OCI-LY3 (cell line): ENCODE measurements around the gene ARHGAP42.
A peak's percentile ranks its signal among the peaks of the same experiment; 100 is the strongest.

ENCODE experiments used
- H2AFZ ChIP-seq: fragments of 200-600, 300-600 bp; shearing (Covaris generic); 2 replicates; pipeline ENCODE4 v1.6.0; 2014; ENCODE audit warnings: antibody characterized with exemption, low read depth, low read length
- H3K27ac ChIP-seq: fragments of 200-600, 300-600 bp; sonication (generic); 2 replicates; pipeline ENCODE4 v1.5.1; 2014; ENCODE audit warnings: mild to moderate bottlenecking, low read length, moderate library complexity, mixed read lengths
- H3K27me3 ChIP-seq: fragments of 200-600, 300-600 bp; sonication (generic); 2 replicates; pipeline ENCODE4 v1.6.1; 2014; ENCODE audit warnings: low read depth, low read length, mixed read lengths
- H3K36me3 ChIP-seq: fragments of 200-600, 300-600 bp; sonication (generic); replicated peaks from 2 replicates; pipeline ENCODE3; 2014; ENCODE audit warnings: low read depth, low read length, mixed read lengths
- H3K4me1 ChIP-seq: fragments of 300-600, 200-600 bp; sonication (generic); 2 replicates; pipeline ENCODE4 v1.6.1; 2014; ENCODE audit warnings: low read length, mixed read lengths
- H3K4me2 ChIP-seq: fragments of 200-600, 300-600 bp; sonication (generic); 2 replicates; pipeline ENCODE4 v1.6.1; 2014; ENCODE audit warnings: low read length, mixed read lengths
- H3K4me3 ChIP-seq: fragments of 300-600, 200-600 bp; sonication (generic); 2 replicates; pipeline ENCODE4 v1.5.1; 2014; ENCODE audit warnings: antibody characterized with exemption, mild to moderate bottlenecking, low read length, moderate library complexity
- H3K79me2 ChIP-seq: fragments of 300-600, 200-600 bp; shearing (Covaris generic); 2 replicates; pipeline ENCODE4 v1.6.1; 2014; ENCODE audit warnings: mild to moderate bottlenecking, low read length, mixed read lengths
- H3K9ac ChIP-seq: fragments of 300-600, 200-600 bp; shearing (Covaris generic); 2 replicates; pipeline ENCODE4 v1.6.0; 2014; ENCODE audit warnings: mild to moderate bottlenecking, low read length, moderate library complexity
- H3K9me3 ChIP-seq: fragments of 200-600, 300-600 bp; shearing (Covaris generic); 2 replicates; pipeline ENCODE4 v1.6.1; 2014; ENCODE audit warnings: low read length, mixed read lengths; ENCODE audit not compliant: insufficient read depth
- H4K20me1 ChIP-seq: fragments of 200-600, 300-600 bp; sonication (generic); 2 replicates; pipeline ENCODE4 v1.6.1; 2016; ENCODE audit warnings: low read length, mixed read lengths; ENCODE audit not compliant: insufficient read depth
- CTCF ChIP-seq: fragments of 200-600, 300-600 bp; sonication (generic); IDR thresholded peaks from 2 replicates; pipeline ENCODE4 v1.5.1; 2014; ENCODE audit warnings: antibody characterized with exemption, low read length, low read depth
- EZH2phosphoT487 ChIP-seq: fragments of 200-600 bp; shearing (Covaris generic); IDR thresholded peaks from 2 replicates; pipeline ENCODE4 v1.6.1; 2018; ENCODE audit warnings: antibody characterized with exemption, mixed run types, low read depth

The ARHGAP42 gene

GRCh38 chr11:100984668-100985067, 297.6 kb downstream of the ARHGAP42 start:
- no peaks in the 10 kb centered on the region for H4K20me1 ChIP-seq
- TF ChIP-seq EZH2phosphoT487 (no peak), CTCF (no peak)
- H3K4me3 ChIP-seq: no peak overlapping the region
- H3K9me3 ChIP-seq: no peaks in the 10 kb centered on the region
- peak overlapping the region; percentile 42 for H3K4me2 ChIP-seq
- H2AFZ ChIP-seq: no peak overlapping the region
- no peak overlapping the region for H3K9ac ChIP-seq
- H3K27me3 ChIP-seq: no peaks in the 10 kb centered on the region
- H3K79me2 ChIP-seq: no peaks in the 10 kb centered on the region
- no peak overlapping the region for H3K27ac ChIP-seq
- H3K4me1 ChIP-seq: peaks cover 16% of the 10 kb centered on the region
- no peaks in the 10 kb centered on the region for H3K36me3 ChIP-seq

GRCh38 chr11:100990931-100991330, 303.8 kb downstream of the ARHGAP42 start:
- H3K9me3 ChIP-seq: no peaks in the 10 kb centered on the region

GRCh38 chr11:100991541-100991940, 304.5 kb downstream of the ARHGAP42 start:
- Histone ChIP-seq H3K4me1 (peaks cover 7% of the 10 kb centered on the region; the same call in 1 of the 2 replicates), H3K27ac (no peak overlapping the region), H3K9me3 (no peaks in the 10 kb centered on the region), H4K20me1 (no peaks in the 10 kb centered on the region), H3K27me3 (no peaks in the 10 kb centered on the region), H3K4me3 (no peak overlapping the region), H2AFZ (no peak overlapping the region), H3K9ac (no peak overlapping the region), H3K36me3 (no peaks in the 10 kb centered on the region), H3K4me2 (no peak overlapping the region), H3K79me2 (no peaks in the 10 kb centered on the region)
- TF ChIP-seq CTCF: no peak

More at GRCh38 chr11:100990931-100991330, 303.8 kb downstream of the ARHGAP42 start:
- Histone ChIP-seq H3K36me3 (no peaks in the 10 kb centered on the region), H2AFZ (no peak overlapping the region), H3K79me2 (no peaks in the 10 kb centered on the region), H3K4me1 (peaks cover 7% of the 10 kb centered on the region; the same call in 1 of the 2 replicates), H3K27me3 (no peaks in the 10 kb centered on the region), H3K9ac (no peak overlapping the region), H3K27ac (no peak overlapping the region), H3K4me3 (no peak overlapping the region), H4K20me1 (no peaks in the 10 kb centered on the region), H3K4me2 (no peak overlapping the region)
- TF ChIP-seq EZH2phosphoT487: no peak
- no peak for TF ChIP-seq CTCF

- no peaks in the 10 kb centered on the region for H3K79me2 ChIP-seq
Measured at GRCh38 chr11:100994966-100995365, 307.9 kb downstream of the ARHGAP42 start.

More at GRCh38 chr11:100994966-100995365, 307.9 kb downstream of the ARHGAP42 start:
- Histone ChIP-seq H3K4me3 (no peak overlapping the region), H4K20me1 (no peaks in the 10 kb centered on the region), H3K27ac (no peak overlapping the region), H2AFZ (no peak overlapping the region), H3K9ac (no peak overlapping the region), H3K4me2 (no peak overlapping the region), H3K9me3 (no peaks in the 10 kb centered on the region), H3K27me3 (no peaks in the 10 kb centered on the region), H3K4me1 (peaks cover 7% of the 10 kb centered on the region; the same call in 1 of the 2 replicates), H3K36me3 (no peaks in the 10 kb centered on the region)
- no peak for TF ChIP-seq EZH2phosphoT487
- TF ChIP-seq CTCF: no peak
